OCI-M2 (cell line): Measurements from ENCODE around the gene TRAF4.
A peak's percentile ranks its signal among the peaks of the same experiment; 100 is the strongest.
"Not testable (repeated sequence)": the region's sequence is repeated elsewhere in the genome, so short reads cannot be mapped to it uniquely, and the experiment has no call there.

ENCODE experiments used
- DNase-seq: peaks from one replicate; lab custom pipeline; 2025; ENCODE audit not compliant: unreplicated experiment; lab: John Stamatoyannopoulos, UW

Gene TRAF4

DNA sequence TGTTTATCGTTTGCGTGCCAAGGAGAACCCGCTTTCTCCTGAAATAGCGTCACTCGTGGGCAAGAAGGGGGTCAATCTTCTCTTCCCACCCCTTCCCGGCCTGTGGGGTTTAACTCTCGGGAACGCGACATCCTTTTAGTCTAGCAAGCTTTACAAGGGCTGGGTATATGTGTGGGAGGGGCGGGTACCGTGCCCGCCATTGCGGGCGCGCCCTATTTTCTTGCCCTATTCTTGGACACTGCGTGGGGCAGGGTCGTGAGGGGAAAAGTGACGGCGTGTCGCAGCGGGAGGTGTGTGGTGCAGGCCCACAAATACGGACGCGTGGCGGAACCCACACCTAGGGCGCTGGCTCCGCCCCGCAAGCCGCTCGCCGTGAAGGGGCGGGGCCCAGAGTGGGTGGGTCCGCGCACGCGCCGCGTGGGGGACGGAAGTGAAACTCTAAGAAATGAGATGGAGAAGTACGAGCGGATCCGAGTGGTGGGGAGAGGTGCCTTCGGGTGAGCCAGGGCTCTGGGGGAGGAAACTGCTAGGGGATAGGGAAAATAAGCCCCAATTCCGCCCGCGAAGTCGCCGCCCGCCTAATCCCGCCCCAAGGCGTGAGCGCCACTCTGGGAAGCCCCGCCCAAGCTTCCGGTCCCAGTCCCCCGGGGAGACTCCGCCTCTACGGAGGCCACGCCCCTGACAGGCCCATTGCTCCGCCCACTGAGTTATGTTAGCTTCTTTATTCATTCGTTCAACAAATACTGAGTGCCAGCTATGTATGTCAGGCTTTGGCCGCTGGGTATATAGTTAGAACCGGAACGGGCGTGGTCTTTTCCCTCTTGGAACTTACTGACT, 15.2 kb upstream of the TRAF4 start, which contains the start of gene NEK8:
Gene NEK8, plus strand, starts transcription at position 425 of the 837 bp plus-strand sequence. Its CDS starts 26 bp downstream, at position 451.
- DNase-seq: peak; percentile 90

DNA sequence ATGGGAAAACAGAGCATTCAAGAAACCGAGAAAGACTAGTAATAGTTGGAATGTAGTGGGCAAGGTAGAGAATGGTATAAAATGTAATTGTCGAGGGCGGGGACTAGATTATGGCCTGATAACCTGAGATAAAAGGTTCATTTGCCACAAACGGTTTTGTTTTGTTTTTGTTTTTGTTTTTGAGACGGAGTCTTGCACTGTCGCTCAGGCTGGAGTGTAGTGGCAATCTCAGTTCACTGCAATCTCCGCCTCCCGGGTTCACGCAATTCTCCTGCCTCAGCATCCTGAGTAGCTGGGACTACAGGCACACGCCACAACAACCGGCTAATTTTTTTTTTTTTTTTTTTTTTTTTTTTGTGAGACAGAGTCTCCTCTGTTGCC, 13.9 kb upstream of the TRAF4 start:
- DNase-seq: no peak

DNA sequence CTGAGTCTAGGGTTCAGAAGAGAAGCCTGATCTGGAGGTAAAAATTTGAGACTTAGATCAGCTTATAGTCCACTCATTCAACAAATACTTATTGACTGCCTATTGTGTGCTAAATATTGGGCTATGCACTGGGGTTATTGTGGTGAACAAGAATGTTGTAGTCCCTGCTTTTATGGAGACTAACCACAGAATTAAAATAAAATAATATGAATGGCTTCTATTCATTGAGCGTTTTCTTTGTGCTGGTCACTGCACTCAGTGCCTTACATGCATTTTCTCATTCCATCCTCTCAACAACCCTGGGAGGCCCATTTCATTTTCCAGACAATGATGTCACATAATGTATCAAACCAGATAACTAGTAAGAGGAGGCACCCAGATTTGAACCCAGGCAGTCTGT, 10.5 kb upstream of the TRAF4 start:
- no peak for DNase-seq

- no peak for DNase-seq
These were observed 9.0 kb upstream of the TRAF4 start for GRCh38 chr17:28734712-28735241.

DNA sequence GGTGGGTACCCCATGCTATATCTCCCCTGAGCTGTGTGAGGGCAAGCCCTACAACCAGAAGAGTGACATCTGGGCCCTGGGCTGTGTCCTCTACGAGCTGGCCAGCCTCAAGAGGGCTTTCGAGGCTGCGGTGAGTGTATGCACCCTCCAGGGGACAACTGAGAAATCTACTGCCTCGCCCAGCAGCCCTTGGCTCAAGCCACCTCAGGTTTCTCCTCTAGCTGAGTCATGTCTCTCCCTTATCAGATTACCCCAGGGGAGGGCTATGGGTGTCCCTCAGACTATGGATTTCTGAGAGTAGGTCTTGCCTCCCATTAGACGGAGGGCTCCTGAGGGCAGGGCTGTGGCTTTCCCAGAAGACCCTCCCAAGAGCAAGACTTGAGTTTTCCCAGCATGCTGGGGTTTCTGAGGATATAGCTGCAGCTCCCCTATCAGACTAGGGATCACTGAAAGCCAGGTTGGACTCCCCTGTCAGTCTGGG, 8.5 kb upstream of the TRAF4 start:
- no peak for DNase-seq

DNA sequence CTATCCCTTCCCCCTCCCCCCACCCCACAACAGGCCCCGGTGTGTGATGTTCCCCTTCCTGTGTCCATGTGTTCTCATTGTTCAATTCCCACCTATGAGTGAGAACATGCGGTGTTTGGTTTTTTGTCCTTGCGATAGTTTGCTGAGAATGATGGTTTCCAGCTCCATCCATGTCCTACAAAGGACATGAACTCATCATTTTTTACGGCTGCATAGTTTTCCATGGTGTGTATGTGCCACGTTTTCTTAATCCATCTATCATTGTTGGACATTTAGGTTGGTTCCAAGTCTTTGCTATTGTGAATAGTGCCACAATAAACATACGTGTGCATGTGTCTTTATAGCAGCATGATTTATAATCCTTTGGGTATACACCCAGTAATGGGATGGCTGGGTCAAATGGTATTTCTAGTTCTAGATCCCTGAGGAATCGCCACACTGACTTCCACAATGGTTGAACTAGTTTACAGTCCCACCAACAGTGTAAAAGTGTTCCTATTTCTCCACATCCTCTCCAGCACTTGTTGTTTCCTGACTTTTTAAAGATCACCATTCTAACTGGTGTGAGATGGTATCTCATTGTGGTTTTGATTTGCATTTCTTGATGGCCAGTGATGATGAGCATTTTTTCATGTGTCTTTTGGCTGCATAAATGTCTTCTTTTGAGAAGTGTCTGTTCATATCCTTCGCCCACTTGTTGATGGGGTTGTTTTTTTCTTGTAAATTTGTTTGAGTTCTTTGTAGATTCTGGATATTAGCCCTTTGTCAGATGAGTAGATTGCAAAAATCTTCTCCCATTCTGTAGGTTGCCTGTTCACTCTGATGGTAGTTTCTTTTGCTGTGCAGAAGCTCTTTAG, 7.7 kb upstream of the TRAF4 start:
- not testable (repeated sequence) for DNase-seq

- DNase-seq: no peak
These were observed 6.5 kb upstream of the TRAF4 start for GRCh38 chr17:28737316-28737715.

GRCh38 chr17:28737770-28738679, 5.8 kb upstream of the TRAF4 start:
- no peak for DNase-seq

GRCh38 chr17:28738680-28739384, 5.0 kb upstream of the TRAF4 start:
- no peak for DNase-seq

DNA sequence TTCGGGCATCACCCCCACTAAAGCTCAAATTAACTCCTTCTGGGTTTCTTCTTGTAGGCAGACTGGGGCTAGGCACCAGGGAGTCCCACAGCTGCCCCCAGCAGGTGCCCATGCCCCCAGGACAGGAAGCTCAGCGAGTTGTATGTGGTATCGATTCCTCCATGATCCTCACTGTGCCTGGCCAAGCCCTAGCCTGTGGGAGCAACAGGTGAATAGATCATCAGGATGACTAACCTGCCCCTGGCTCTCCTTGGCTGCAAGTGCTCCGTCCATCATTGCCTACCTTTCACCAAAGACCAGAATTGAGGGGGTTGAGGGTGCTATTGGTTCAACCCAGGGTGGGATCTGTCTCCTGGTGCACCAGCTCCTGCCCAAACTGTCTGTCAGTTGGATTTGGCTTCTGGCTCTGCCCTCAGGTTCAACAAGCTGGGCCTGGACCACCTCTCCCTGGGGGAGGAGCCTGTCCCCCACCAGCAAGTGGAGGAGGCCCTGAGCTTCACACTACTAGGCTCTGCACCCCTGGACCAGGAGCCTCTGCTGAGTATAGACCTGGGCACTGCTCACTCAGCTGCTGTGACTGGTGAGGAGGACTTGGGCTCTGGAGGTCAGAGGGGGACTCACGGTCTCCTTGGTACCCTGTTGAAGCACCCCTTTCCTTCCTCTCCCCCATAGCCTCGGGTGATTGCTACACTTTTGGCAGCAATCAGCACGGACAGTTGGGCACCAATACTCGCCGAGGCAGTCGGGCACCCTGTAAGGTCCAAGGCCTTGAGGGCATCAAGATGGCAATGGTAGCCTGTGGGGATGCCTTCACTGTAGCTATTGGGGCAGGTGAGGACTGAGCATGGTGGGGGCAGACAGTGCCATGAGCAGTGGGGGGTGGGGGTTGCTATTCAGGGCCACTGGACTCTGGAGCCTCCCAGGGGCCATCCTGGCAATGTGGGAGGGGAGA, 3.1 kb upstream of the TRAF4 start:
- DNase-seq: no peak

DNA sequence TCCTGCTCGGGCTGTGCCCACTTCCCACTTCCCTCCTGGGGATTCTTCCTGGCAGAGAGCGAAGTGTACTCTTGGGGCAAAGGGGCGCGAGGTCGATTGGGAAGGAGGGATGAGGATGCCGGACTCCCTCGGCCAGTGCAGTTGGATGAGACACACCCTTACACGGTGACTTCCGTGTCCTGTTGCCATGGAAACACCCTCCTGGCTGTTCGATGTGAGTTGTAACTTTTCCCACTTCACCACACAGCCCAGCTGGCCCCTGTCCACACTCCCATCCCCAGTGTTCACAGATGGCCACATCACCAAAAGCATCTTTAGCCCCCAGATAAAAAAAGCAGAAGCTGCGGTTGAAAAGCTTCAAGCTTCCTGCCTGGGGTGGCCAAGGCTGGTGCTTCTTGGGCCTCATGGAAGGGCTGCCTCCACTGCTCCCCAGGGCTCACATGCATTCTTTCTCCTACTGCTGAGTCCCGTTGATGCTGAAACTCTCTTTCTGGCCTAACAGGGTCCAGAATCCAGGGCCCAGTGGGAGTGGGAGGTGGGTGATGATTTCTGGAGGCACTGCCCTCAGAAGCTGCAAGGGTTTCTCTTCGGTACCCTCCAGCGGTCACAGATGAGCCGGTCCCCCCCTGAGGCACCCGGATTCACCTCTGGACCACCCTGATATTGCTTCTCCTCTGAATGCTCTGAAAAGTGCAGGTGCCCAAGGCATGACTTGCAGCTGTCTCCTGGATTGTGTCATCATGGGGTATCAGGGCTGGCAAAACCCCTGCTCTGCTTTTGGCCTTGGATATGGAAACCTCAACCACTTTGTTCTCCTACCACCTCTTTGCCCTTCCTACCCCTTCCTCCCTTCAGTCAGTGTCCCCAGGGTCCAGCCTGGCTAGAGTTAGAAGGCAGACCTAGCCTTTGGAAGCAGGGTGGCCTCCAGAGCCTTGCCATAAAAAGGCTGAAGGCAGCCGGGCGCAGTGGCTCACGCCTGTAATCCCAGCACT, 2.2 kb upstream of the TRAF4 start:
- no peak for DNase-seq

GRCh38 chr17:28744104-28744971, 527 bp downstream of the TRAF4 start:
- no peak for DNase-seq

DNA sequence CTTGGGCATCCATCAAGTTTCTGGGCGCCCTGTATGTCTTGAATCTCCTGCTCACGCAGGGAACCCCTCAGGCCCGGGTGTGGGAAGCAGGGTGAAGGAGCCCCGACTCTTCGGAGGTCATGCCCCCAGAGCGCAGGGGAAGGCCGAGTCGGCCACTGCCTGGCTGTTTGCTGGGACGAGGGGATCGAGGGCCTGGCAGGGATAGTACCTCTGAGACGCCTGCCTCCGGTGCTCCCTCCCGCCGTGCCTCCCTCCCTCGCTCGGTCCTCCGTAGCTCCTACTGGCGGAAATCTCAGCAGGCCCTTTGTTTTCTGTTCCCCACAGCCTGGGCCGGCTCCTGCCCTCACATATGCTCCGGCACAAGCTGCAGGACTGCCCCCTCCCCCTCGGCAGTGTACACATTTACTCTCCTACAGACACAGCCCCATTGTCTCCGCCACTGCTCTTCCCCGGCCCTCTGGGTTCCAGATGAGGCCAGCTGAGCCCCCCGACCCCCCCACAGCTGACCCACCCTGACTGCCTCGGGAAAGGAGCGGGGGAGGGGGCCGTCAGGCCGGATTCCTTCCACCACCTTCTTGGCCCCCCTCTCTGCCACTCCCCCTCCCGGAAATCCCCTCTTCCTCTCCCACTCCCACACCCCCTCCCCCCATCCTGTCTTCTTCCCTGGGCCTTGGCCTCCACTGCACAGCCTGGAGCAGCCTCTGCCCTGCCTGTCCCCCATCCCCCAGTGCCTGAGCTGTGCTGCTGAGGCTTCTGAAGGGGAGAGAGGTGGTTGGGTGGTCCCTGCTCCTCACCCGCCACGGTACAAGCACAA, 1.4 kb downstream of the TRAF4 start:
- DNase-seq: no peak

DNA sequence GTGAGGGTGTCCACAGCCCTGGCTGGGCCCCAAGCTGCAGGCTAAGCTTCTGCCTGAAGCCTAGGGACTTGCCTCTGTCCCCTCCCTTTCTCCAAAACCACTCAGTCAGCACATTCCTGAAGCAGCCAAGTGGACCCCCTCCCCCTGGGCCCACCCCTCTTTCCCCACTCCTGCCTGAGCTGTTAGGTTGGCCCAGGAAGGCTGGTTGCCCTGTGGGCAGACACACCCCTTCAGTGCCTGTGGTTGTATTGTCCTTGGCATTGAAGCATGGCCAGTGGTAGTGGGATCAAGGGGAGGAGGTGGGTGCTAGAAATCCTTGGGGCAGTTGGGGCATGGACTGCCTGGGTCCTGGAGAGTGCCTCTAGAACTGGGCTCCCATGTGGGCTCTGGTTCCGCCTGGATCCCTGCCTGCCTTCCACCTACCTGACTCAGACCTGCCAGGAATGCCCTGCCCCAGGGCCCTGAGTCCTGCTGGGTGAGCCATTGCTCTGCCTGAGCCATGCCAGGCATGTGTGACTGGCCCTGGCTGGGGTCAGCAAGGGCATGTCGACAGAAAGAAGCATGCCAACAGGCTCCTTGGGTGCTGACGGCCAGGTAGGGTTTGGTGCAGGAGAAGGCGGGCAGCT, 2.1 kb downstream of the TRAF4 start:
- DNase-seq: no peak

DNA sequence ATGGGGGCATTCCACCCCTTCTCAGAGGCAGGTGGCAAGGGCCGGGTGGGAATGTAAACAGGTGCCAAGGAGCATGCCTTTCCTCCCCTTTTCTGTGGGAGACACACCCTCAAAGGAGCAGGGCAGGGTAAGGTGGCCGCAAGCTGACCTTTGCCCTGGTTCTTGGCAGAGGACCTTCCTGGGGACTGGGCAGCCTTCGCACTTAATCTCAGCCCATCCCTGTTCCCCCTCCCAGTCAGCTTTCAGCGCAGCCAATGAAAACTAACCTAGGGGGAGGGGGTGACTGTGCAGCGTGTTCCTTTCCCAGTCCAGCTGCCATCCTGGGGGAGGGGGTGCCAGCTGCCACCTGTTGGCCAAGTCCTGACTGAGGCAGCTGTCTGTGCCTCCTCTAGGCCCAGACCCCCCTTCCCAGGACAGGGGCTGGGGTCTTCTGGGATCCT, 2.8 kb downstream of the TRAF4 start:
- DNase-seq: no peak
